Mucosa of descending colon (tissue), 3 donors: Measurements from ENCODE around the gene PADI3. TPM values are rescaled to one million over a fixed set of nuclear protein-coding genes. Genes with fewer than 3 reads are reported as not detected.

Source experiments
- ATAC-seq: fragments of 200-7000 bp; cut with Tn5 transposase; one replicate; pipeline ENCODE4 v1.9.1; 2020; ENCODE audit warnings: mild to moderate bottlenecking, moderate library complexity
- DNase-seq, 3 donors: peaks; one replicate each; pipeline ENCODE4 v3.0.0-alpha.2; 2020
- H3K36me3 ChIP-seq: fragments of 200-600 bp; one replicate; pipeline ENCODE4 v1.8.0; 2021; ENCODE audit warnings: low read depth, mild to moderate bottlenecking
- H3K4me1 ChIP-seq: fragments of 200-600 bp; one replicate; pipeline ENCODE4 v1.8.0; 2021; ENCODE audit warnings: low read depth, mild to moderate bottlenecking
- H3K4me3 ChIP-seq: fragments of 200-600 bp; one replicate; pipeline ENCODE4 v1.8.0; 2021; ENCODE audit warnings: mild to moderate bottlenecking
- H3K9me3 ChIP-seq: fragments of 200-600 bp; one replicate; pipeline ENCODE4 v1.8.0; 2021; ENCODE audit warnings: mild to moderate bottlenecking
- CTCF ChIP-seq: fragments of 200-600 bp; IDR thresholded peaks from one replicate; pipeline ENCODE4 v1.8.0; 2022; ENCODE audit warnings: antibody characterized with exemption, mild to moderate bottlenecking
- intact Hi-C, 2 donors: fragments of 100-400 bp; cut with DNase I in 1 of 2; cut with micrococcal nuclease in 1 of 2; formaldehyde crosslinking; loops; one replicate each; pipeline versions ENCODE4 v1.11.0 to v1.11.1; 2022; cut with DNase I, micrococcal nuclease
- total RNA-seq, 3 donors: library from RNA; stranded (reverse); fragmentation: NEBNext Ultra II Directional in 2 of 3; extraction: Animal tissue kit (Norgen Biotek cat#: 25700) in 2 of 3; gene quantifications; one replicate each; pipeline versions ENCODE4 v1.2.1 to v1.2.4, GENCODE V29; 2021 to 2023
- donor health status: DM: no; HTN: no; CAD: no; lungs with moderate emphysema.
- donor health status: DM: no; HTN: no; CAD: no.
- donor health status: DM: no; HTN: yes; CAD: no.

The PADI3 gene
- total RNA-seq, 3 donors from 2014 or later = 0.09 to 0.17 TPM; not detected in 1

GRCh38 chr1:17251701-17252376, 2.9 kb downstream of the PADI3 start:
- intact Hi-C loops = no loop called here
- ATAC-seq = peak; percentile 5

GRCh38 chr1:17255336-17255735, 6.4 kb downstream of the PADI3 start:
- TF ChIP-seq CTCF = no peak
- Histone ChIP-seq H3K4me1 (peaks cover 9% of the 10 kb centered on the region), H3K36me3 (no peaks in the 10 kb centered on the region), H3K9me3 (no peaks in the 10 kb centered on the region), H3K4me3 (no peak overlapping the region)
- ATAC-seq (peak; percentile 62), DNase-seq (peak; percentile 46 to 63 (median 49))
- intact Hi-C loops = no loop called here

More at GRCh38 chr1:17251701-17252376, 2.9 kb downstream of the PADI3 start:
- Histone ChIP-seq H3K4me3 (no peak overlapping the region), H3K4me1 (peaks cover 11% of the 10 kb centered on the region), H3K9me3 (no peaks in the 10 kb centered on the region), H3K36me3 (no peaks in the 10 kb centered on the region)
- TF ChIP-seq CTCF = no peak
- peak in 2 of 3 donors; percentile 19 to 29 for DNase-seq

- DNase-seq (peak in 2 of 3 donors; percentile 19 to 24), ATAC-seq (no peak)
- intact Hi-C loops = no loop called here
- no peaks in the 10 kb centered on the region for H3K9me3 ChIP-seq
- peaks cover 5% of the 10 kb centered on the region for H3K4me1 ChIP-seq
- H3K36me3 ChIP-seq = no peaks in the 10 kb centered on the region
- TF ChIP-seq CTCF = no peak
- H3K4me3 ChIP-seq = no peak overlapping the region
These were observed 9.3 kb downstream of the PADI3 start for GRCh38 chr1:17258116-17258757.

- no peak overlapping the region for H3K4me3 ChIP-seq
- ATAC-seq (no peak), DNase-seq (peak in 1 of 3 donors; percentile 2)
- no peaks in the 10 kb centered on the region for H3K9me3 ChIP-seq
- no peaks in the 10 kb centered on the region for H3K36me3 ChIP-seq
- intact Hi-C loops = no loop called here
- TF ChIP-seq CTCF = no peak
- peaks cover 5% of the 10 kb centered on the region for H3K4me1 ChIP-seq
These were observed 9.8 kb downstream of the PADI3 start for GRCh38 chr1:17258758-17259130.

GRCh38 chr1:17259233-17259873, 10.5 kb downstream of the PADI3 start:
- Histone ChIP-seq H3K4me3 (no peak overlapping the region), H3K36me3 (no peaks in the 10 kb centered on the region), H3K4me1 (peaks cover 5% of the 10 kb centered on the region), H3K9me3 (no peaks in the 10 kb centered on the region)
- no peak for ATAC-seq
- TF ChIP-seq CTCF = no peak
- intact Hi-C loops = no loop called here
- DNase-seq = peak; percentile 19 to 40 (median 36)
